ENCODE results near the gene VPS51. TPM values are rescaled to one million over a fixed set of nuclear protein-coding genes. Genes with fewer than 3 reads are reported as not detected.

VPS51 gene
- total RNA-seq, 1 experiment from 2014 or later = 89.5 TPM

DNA sequence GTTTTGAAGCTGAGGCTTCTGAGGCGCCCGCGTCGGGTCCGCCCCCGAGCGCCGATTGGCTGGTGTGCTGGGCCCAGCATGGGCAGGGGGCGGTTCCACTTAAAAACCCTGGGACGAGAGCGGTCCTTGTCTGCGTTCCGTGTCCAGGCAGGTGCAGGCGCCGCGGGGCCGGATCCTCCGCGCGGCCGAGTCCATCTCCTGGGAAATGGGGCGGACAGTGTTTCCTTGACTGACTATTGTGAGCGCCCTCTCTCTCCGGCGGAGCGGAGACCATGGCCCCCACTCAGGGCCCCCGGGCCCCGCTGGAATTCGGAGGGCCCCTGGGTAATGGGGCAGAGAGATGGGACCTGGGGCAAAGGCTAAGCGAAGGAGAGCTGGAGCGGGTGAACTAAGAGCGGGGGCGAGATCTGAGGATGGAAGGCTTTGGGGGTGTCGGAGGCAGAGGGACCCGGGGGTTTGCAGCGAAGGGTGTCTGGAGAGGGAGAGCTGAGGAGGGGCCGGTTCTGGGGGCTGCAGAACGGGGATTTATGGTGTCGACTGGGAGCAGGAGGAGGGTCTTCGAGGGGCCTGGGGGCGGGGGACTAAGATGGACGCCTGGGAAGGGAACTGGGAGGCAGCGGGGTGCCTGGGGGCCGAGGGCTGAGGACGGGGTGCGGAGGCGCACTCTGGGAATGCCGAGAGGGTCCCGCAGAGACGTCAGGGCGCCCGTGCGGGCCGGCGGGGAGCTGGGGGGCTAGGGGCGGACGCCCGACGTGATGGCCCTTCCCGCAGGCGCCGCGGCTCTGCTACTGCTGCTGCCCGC is 15.9 kb downstream of the VPS51 start, which contains the start of gene TM7SF2:
TSS of gene TM7SF2 (plus strand) at position 129 of the 802 bp plus-strand sequence. CDS start at position 273, 144 bp downstream.
- peaks cover 22 to 50% of the 10 kb centered on the region in 2 experiments for H3K4me1 ChIP-seq (ENCODE audit: control insufficient read depth in 1 of 2, insufficient read depth in 2 of 2, low read length in 2 of 2)
- peak within 1 kb of the TSS; percentile 92 for H3K4me2 ChIP-seq (ENCODE audit: low read length)
- TF ChIP-seq, protein P1, sequence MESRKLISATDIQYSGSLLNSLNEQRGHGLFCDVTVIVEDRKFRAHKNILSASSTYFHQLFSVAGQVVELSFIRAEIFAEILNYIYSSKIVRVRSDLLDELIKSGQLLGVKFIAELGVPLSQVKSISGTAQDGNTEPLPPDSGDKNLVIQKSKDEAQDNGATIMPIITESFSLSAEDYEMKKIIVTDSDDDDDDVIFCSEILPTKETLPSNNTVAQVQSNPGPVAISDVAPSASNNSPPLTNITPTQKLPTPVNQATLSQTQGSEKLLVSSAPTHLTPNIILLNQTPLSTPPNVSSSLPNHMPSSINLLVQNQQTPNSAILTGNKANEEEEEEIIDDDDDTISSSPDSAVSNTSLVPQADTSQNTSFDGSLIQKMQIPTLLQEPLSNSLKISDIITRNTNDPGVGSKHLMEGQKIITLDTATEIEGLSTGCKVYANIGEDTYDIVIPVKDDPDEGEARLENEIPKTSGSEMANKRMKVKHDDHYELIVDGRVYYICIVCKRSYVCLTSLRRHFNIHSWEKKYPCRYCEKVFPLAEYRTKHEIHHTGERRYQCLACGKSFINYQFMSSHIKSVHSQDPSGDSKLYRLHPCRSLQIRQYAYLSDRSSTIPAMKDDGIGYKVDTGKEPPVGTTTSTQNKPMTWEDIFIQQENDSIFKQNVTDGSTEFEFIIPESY (IDR thresholded peaks at IDR 0.05; ENCODE audit: extremely low read depth, insufficient replicate concordance, low read length) = peak; percentile 43
- TF ChIP-seq ZNF274 (IDR thresholded peaks at IDR 0.05; ENCODE audit: low read depth, low read length) (no peak), TCF7L2 (IDR thresholded peaks at IDR 0.05; ENCODE audit: borderline replicate concordance, extremely low read depth, insufficient read depth, insufficient read length) (peak; percentile 40), POLR2A (IDR thresholded peaks at IDR 0.05; ENCODE audit: borderline replicate concordance, extremely low read depth, insufficient read depth, insufficient read length) (peak; percentile 99), POLR2AphosphoS5 (IDR thresholded peaks at IDR 0.05; ENCODE audit: low read depth, low read length) (peak; percentile 99), CBX3 (IDR thresholded peaks at IDR 0.05; ENCODE audit: low read depth) (no peak)
- peak; percentile 89 for DNase-seq (ENCODE audit: low read depth, low spot score)
- H2AFZ ChIP-seq (ENCODE audit: low read depth, low read length, poor library complexity, severe bottlenecking) = no peak within 1 kb of the TSS
- H3K4me3 ChIP-seq (replicated peaks in 1 of 2; ENCODE audit: low read depth in 1 of 2, low read length in 2 of 2) = peak within 1 kb of the TSS; percentile 66 to 76
- peaks cover 16% of the 10 kb centered on the region for H3K79me2 ChIP-seq (ENCODE audit: insufficient read depth, low read length)
- 0 out of 4 replicates have a peak, but pooled peaks cover 0 to 10% of the 10 kb centered on the region in 2 experiments for H3K36me3 ChIP-seq (ENCODE audit: control insufficient read depth in 1 of 2, insufficient read depth in 2 of 2, low read length in 2 of 2)
- intact Hi-C loops (cut with micrococcal nuclease) = loop anchor here (2.0 to 10.0 kb wide), 3 partner anchors 70 to 265 kb away; partner anchors contain the start of genes ATG2A and CAPN1
- peak; percentile 81 for ATAC-seq
- BruUV-seq (replicated peaks) = no TSS peak
- RAD21 ChIA-PET (ENCODE audit: low non-redundant PET in 1 of 2, low total read pairs in 2 of 2, uncharacterized antibody in 2 of 2, unreplicated experiment in 2 of 2) = interaction anchor here (0.7 to 0.9 kb wide), 2 partner anchors 11 to 204 kb away, joined by 3 to 5 read pairs; partner anchors contain the start of gene MRPL49 (in 1 of the 2)
- H3K9me3 ChIP-seq (ENCODE audit: control insufficient read depth in 1 of 2, insufficient read depth in 1 of 2, low read depth in 1 of 2, low read length in 2 of 2) = no peaks in the 10 kb centered on the region
- no peaks in the 10 kb centered on the region for H3K9me2 ChIP-seq (ENCODE audit: insufficient read depth)
- peak within 1 kb of the TSS; percentile 68 for H3K9ac ChIP-seq (ENCODE audit: low read length)
- H3K27ac ChIP-seq (ENCODE audit: low read depth, low read length) = peak within 1 kb of the TSS; percentile 82
- no peaks in the 10 kb centered on the region for H4K20me1 ChIP-seq (ENCODE audit: insufficient read depth)
- POLR2A ChIA-PET = interaction anchor here (0.6 to 3.7 kb wide), 17 partner anchors 9 to 396 kb away, joined by 3 to 21 read pairs (median 5); partner anchors contain the start of genes ARL2, CAPN1, FAU and MRPL49
- H3K27me3 ChIP-seq (ENCODE audit: insufficient read depth, low read length) = no peaks in the 10 kb centered on the region
- CTCF ChIA-PET = interaction anchor here (0.6 to 3.2 kb wide), 17 partner anchors 10 to 333 kb away, joined by 3 to 20 read pairs (median 4); partner anchors contain the start of genes ARL2, CAPN1, CDC42BPG and FAU

Measured in HCT116 (cell line).